Measurements from ENCODE around the gene ATG10.
"Not testable (repeated sequence)": the region's sequence is repeated elsewhere in the genome, so short reads cannot be mapped to it uniquely, and the experiment has no call there.

Gene ATG10

DNA sequence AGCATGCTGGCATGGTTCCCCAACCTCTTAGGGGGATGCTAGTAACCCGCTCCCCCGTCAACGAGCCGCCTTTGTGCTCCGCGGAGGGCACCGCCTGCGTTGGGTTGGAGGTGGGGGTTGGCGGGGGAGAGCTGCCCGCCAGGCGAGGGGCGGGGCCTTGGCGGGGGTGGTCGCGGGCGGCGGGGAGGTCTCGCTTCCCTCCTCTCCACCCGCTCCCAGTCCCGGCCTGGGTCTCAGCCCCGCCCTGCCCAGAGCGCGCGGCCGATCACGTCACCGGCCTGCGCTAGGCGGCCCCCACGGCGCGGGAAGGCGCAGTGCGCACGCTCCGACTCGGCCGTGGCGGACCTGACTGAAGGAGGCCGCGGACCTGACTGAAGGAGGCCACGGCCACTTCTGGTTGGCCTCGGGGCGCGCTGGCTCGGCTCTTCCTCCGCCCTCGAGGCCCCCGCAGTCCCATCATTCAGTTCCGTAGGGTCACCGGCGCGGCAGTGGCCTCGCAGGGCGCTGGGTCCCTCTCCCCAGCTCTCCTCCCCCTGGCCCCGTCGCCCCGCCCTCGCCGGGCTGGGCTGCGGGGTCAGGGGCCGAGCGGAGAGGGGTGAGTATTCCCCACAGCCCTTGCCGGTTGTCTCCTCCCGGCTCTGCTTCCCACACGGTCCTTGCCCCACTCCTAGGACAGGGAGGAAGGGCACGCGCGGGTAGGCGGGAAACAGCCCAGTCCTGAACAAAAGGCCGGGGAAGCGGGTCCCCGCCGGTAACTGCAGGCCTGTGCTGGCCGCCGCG lies at the start of gene ATG10:
ATG10 (plus strand) TSS at position 312 of the 780 bp plus-strand sequence. CDS start 15,548 bp downstream, outside the sequence.
- peak; percentile 70 for DNase-seq

DNA sequence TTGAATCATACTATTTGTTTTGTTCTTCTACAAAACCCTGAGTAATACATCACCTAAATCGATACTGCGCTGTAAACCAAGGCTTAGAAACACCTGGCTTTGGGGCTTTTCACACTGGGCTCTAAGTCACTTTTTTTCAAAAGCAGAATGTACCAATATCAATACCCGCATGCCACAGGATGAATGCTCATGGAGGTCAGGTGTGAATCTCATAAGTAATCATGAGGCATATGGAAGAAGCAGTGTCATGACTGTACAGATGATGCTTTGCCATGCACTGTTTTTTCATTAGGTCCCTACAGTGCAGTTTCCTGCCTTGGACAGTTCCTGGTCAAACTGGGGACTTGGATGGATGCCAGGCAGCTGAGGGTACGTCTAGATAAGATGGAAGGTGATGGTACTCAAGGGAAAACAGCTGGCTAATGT lies 49.0 kb upstream of the ATG10 start:
- DNase-seq, result peak; percentile 45

DNA sequence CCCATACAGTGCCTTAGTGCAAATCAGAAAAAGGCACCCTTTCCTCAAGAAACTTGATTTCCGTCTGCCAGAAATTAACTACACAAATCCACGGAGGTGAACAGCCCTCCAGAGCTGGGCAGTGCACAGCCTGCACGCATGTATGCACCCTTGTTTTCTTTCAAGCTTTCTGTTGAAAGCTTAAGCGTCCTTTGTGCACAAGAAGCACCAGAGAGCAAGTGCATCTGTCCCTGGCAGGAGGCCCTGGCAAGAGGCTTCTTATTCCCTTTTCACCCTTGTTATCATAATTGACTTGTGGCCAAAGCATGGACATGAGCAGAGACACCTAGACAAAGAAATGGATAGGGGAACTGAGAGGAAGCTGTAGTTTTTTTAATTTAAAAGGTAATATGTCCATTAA lies 47.4 kb upstream of the ATG10 start:
- peak; percentile 26 for DNase-seq

DNA sequence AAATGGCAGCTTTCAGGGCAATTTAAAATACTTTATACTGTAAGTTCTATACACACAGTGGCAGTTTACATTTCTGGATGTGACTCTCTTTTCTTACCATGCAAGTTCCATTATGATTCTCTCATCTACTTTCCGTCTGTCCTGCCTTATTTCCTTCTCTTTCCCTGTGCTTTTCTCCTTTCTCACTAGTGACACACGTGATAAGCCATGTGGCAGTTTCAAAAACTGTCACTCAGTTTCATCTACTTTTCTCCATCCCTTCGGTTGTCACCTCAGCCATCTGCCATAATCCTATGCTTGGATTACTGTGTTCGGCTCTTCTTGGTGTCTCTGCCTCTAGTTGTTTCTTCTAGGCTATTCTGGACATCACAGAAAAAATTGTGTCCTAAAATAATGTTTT lies 46.8 kb upstream of the ATG10 start:
- no peak for DNase-seq

DNA sequence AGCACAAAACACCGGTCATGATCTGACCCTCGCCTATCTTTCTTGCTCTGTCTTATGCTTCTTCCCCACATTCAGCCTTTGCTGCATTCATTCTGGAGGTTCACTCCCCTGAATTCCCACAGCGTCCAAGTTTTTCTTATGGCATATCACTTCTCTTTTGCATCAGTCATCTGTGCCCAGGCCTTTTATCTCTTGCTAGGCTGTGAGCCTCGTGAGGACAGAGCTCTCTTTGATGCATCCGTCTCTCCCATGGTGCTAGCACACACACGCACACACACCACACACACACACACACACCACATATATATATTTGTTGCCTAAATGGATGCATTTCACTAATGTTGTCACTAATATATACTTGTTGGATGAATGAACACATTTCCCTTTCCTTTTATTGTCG lies 45.8 kb upstream of the ATG10 start:
- no peak for DNase-seq

DNA sequence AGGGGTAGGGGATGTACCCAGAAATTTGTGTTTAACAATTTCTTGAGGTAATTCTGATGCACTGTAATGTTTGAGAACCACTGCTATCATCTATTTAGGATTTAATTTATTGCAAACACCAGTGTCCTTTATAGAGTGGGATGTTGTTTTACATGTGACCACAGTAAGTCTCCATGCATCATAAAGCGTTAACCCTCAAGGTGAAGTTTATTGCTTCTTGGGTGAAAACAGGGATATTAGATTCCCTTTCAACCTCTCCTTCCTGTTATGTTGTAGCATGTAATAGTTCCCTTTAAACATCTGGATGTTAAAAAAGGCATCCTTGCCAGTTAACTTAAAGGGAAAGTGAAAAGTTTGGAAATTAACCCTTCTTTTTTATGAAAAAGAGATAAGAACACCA lies 35.8 kb upstream of the ATG10 start:
- no peak for DNase-seq

DNA sequence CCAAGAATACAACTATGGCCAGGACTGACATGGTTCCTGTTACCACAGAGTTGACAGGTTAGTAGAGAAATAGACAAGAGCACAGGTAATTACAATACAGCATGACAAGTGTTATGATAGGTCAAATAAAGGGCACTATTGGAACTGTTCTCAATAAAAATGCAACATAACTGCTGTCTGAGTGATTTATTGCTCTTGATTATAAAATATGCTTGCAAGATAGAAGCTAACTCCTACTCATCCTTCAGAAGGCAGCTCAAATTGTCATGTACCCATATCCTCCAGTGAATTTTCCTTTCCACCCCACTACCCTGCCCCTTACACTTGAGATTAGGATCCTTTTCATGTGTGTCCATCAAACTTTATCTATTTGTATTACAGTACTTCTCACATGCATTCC lies 35.1 kb upstream of the ATG10 start:
- DNase-seq, result no peak

DNA sequence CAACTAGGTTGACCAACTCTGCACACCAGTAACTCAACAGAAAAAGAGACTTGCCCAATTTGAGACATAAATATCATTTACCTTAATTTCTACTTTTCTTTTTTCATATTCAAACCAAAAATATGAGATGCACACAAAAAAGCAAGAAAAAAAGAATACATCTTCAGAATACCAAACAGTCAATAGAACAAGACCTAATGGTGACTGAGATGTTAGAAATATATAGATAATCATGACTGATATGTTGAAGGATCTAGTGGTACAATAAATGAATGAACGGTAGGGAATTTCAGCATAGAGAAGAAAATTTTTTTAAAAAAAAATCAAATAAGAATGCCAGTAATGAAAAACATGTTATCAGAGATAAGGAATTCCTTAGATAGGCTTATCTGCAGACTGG lies 29.1 kb upstream of the ATG10 start:
- no peak for DNase-seq

DNA sequence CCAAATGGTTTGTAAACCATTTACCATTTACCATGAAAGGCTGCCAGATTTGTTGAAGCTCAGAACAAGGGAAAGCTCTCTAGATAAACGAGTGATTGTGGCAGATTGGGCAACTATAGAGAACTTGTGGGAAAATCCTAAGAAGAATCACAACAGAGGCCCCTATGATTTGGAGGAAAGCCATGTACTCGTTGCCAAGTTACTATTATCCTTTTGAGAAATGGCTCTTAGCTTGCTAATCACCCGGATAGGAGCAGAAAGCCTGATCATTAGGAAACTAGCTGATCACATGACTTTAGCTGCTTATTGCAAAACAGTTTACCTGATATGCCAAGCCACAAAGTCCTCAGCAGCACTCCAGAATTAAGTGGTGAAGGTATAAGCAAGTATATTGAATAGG lies 23.5 kb upstream of the ATG10 start:
- peak; percentile 18 for DNase-seq

DNA sequence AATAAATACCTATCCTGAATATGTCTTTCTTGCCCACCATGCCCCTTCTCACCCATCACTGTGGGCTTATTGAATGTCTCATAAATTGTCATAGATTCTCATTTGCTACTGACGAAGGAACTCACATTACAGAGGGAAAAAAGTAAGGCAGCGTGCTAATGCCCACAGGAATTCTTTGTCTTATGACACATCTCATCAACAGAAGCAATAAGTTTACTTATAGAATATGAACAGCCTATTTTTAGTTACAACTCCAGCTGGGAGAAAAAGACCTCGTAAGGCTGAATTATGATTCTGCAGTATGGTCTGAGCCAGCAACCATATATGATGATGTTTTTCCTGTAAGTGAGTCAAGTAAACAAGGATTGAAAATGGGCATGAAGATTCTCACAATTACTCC lies 22.4 kb upstream of the ATG10 start:
- no peak for DNase-seq

DNA sequence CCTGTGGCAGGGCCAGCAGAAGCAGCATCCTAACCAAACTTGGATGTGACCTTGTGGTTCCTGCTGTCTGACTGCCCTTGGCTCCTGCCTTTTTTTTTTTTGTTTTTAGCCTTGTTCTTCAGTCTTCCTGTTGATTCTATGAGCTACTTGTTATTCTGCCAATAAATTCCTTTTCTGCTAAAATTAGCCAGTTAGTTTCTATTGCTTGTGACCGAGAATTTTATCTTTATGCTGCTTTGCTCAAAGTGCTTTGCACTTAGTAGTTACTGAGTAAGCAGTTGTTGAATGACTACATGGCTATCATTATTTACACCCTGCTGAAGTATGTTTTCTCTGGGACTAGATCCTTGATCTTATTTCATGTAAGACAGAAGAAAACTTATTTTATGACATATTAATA lies 20.8 kb upstream of the ATG10 start:
- DNase-seq, result no peak

DNA sequence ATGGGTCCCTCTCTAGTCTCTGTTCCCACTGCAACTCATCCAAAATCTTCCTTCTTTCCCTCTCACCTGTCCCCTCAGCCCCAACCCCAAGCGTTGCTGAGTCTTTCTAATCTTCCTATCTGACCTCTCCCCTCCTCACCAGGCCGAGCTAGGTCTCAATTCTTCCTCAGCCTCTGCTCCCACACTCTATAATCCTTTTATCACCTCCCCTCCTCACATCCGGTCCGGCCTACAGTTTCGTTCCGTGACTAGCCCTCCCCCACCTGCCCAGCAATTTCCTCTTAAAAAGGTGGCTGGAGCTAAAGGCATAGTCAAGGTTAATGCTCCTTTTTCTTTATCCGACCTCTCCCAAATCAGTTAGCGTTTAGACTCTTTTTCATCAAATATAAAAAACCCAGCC lies 17.0 kb upstream of the ATG10 start:
- not testable (repeated sequence) for DNase-seq

DNA sequence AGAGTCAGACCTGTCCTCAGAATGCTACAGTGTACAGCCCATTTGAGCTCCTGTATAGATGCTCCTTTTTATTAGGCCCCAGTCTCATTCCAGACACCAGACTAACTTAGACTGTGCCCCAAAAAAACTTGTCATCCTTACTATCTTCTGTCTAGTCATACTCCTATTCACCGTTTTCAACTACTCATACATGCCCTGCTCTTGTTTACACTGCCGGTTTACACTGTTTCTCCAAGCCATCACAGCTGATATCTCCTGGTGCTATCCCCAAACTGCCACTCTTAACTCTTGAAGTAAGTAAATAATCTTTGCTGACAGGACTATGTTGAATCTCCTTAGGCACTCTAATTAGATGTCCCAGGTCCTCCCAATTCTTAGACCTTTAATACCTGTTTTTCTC lies 13.7 kb upstream of the ATG10 start:
- DNase-seq, result not testable (repeated sequence)

DNA sequence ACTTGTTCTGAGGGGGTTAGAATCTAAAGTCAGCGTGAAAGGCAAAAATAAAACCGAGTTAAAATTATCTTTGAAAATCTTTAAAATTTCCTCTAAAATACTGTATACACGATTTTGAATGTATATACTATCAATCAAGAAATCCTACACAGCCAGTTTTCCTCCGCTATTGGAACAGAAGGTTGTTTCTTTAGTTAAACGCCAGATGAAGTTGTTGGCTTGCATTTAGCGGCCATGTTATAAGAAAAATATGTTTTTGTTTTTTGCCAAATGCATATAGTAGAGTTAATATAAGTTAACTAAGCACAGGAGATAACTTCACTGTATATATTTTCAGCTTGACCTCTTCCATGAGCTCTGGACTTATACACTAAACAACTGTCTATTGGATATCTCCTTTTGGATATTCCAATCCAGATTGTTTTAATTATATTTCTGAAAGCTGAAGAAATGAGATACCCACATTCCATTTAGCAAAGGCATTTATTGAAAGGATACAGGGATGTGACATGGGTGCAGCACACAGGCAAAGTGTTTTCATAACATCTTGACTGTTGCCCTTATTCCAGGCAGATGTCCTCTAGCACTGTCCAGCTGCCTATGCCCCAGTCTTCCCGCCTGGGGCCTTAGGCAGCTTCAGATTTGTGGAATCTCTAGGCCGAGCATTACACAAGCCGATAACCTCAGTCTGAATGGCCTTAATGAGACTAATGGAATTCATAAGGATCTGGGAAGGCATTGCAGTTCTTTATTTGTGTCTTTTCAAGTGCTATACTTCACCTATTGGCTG lies 10.0 kb upstream of the ATG10 start:
- no peak for DNase-seq

DNA sequence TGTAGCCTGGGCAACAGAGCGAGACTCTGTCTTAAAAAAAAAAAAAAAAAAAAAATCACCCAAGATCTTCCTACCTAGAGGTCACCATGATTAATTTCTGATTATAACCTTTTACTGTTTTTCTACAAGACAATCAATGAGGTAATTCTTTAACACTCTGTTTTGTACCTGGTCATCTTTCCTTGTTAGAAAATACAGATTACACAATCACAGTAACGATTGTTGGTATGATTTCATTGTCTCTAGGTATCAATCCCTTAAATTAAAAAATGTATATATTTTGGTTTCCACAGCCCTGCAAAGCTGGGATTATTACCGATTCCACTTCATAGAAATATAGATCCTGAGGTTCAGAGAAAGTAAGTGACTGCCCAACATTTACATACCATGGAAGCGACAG lies 8.3 kb upstream of the ATG10 start:
- no peak for DNase-seq

DNA sequence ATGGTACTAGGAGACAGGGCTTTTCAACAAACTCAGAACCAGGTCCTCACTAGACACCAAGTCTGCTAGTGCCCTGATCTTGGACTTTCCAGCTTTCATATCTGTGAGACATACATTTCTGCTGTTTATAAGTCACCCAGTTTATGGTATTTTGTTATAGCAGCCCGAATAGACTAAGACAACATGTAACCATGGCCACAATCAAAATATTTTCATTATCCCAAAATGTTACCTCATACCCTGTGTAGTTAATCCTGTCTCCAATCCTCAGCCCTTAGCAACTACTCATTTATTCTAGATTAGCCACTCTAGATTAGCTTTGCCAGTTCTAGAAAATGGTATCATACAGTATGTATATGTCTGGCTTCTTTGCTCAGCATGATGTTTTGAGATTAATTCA lies 6.3 kb upstream of the ATG10 start:
- DNase-seq, result no peak

DNA sequence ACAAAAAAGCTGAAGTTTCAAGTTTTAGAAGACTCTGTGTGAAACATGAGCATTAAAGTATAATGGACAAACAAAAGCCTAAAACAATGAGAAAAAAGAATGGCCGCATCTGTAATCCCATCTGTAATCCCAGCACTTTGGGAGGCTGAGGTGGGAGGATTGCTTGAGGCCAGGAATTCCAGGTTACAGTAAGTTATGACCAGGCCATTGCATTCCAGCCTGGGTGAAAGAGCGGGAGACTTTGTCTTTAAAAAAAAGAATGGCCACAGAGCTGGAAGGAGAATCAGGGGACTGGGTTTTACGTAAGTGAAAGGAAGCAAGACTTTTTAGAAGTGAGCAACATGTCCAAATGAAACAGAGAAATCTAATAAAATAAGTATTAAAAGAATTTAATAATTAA lies 2.6 kb upstream of the ATG10 start:
- DNase-seq, result no peak

DNA sequence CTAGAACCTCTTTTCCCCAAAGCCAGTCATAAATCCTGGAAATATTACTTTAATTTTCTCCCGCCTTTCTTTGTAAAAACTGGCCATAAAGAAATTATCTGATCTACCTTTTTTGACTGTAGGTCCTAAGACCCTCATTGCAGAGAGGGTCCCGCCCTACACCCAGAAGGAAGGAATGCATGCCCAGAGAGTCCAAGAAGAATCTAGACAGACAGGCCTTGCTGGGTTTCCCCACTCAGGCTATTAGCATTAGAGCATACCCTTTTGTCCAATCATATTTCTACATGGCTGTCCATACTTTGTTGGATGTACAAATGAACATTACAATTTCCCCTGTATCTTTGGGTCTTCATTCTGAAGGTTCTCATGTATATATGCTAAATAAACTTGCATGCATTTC lies 1.9 kb upstream of the ATG10 start:
- no peak for DNase-seq

DNA sequence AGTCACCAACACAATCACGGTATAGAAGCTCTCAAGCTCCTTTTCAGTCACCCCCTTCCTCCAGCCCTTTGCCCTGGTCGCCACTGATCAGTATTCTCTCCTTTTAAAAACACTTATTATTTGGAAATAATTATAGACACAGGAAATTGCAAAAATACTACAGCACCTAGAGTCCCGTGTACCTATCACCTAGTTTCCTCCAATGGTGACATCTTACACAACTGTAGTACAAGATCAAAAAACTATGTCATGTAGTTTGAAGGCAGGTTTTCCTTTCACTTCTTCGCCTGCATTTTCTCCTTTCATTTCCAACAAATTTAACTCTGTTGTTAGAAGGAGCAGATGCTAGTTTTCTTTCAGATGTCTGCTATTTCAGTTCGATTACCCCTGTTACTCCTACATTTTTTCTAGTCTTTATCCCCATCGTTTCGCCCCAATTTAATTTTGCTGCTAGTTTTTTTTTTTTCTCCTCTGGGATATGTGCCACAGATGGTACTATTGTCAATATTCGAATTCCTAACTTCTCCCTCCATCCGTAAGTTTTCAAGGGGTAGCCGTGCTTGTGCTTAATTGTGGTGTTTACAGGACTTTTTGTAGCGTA lies 612 bp upstream of the ATG10 start:
- peak; percentile 50 for DNase-seq

DNA sequence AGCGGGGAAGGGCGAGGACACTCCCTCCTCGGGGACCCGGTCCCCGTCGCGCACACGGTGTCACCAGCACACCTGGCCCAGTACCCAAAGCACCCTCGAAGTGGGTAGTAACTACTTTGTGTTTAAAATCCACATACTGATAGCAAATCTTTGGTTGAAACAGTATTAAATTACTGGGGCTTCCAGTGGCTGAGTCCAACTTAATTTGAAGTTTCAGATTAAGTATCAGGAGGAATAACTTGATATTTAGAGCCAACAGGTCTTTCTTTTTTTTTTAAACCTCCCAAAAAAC lies 615 bp downstream of the ATG10 start:
- DNase-seq, result no peak

DNA sequence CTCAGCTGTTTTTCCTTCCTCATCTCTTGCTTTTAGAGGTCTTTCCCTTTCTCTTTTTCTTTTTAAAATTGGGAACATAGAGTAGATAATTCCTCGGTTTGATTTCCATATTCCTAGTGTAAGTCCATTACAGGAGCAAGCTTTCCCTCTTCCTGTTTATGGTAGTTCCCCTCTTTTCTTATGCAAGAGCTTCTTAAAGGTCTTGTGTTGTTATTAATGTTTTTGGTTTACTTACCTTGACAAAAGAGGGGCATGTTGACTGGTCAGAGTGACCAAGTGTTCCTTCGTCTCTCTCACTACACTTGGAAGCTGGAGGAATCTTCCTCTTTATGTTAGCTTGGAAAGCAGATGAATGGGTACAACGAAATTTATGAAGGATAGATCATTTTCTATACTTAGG lies 8.3 kb downstream of the ATG10 start:
- DNase-seq, result no peak

DNA sequence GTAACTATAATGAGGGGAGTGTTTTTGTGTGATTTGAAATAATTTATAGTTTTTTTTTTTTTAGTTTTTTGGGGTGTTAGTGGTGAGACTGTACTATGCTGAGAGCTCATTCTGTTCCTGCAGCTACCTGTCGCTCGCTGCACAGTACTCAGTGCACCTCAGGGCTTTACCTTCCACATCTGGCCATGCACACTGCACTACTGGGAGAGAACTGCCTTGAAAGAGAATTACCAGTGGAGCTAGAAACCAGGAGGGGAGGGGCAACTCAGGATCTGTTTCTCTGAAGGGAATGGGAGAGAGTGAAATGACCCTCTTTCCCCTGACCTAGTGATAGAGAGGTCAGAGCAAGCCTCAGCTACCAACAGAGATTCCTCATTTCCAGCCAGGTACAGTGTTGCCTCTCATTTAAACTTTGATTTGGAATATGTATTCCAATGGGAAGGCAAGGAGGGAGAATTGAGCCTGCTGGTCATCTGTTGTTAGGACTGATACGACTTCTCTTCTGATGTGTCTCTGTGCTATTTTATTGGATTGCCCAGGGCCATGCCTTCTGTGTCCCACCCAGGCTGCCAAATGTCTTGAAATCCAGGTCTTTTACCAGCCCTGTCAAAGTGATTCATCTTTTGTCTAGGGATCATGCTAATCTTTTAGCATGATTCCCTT lies 8.9 kb downstream of the ATG10 start:
- DNase-seq, result no peak

DNA sequence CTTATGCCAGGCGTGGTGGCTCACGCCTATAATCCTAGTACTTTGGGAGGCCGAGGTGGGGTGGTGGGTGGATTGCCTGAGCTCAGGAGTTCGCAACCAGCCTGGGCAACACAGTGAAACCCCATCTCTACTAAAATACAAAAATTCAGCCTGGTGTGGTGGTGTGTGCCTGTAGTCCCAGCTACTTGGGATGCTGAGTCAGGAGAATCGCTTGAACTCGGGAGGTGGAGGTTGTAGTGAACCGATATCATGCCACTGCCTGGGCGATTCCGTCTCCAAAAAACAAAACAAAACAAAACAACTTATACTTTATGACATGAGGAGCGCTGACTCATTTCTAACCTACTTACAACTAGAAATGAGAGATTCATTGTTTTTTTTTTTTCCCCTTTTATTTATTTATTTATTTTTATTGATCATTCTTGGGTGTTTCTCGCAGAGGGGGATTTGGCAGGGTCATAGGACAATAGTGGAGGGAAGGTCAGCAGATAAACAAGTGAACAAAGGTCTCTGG lies 10.4 kb downstream of the ATG10 start:
- DNase-seq, result not testable (repeated sequence)
